NCI-H526 treated with DMSO at 0.1 percent for 48 hours (cell line): ENCODE results near the gene ERC2.
"Not testable (repeated sequence)": the region's sequence is repeated elsewhere in the genome, so short reads cannot be mapped to it uniquely, and the experiment has no call there.

Source experiments
- DNase-seq: peaks from one replicate; lab custom pipeline; 2025; lab: John Stamatoyannopoulos, UW

The ERC2 gene

GRCh38 chr3:55521738-55522421 lies 946.4 kb downstream of the ERC2 start:
- no peak for DNase-seq

- no peak for DNase-seq
These were observed 947.1 kb downstream of the ERC2 start for GRCh38 chr3:55521064-55521737.

GRCh38 chr3:55519019-55519418 lies 949.2 kb downstream of the ERC2 start:
- DNase-seq, result no peak

GRCh38 chr3:55518451-55518850 lies 949.8 kb downstream of the ERC2 start:
- no peak for DNase-seq

GRCh38 chr3:55516392-55517030 lies 951.8 kb downstream of the ERC2 start:
- no peak for DNase-seq

GRCh38 chr3:55515550-55516246 lies 952.6 kb downstream of the ERC2 start:
- no peak for DNase-seq

GRCh38 chr3:55514962-55515361 lies 953.3 kb downstream of the ERC2 start:
- DNase-seq, result no peak

GRCh38 chr3:55512571-55513343 lies 955.5 kb downstream of the ERC2 start:
- DNase-seq, result no peak

- no peak for DNase-seq
These were observed 956.2 kb downstream of the ERC2 start for GRCh38 chr3:55511895-55512570.

GRCh38 chr3:55508335-55508734 lies 959.9 kb downstream of the ERC2 start:
- DNase-seq, result no peak

- no peak for DNase-seq
These were observed 960.5 kb downstream of the ERC2 start for GRCh38 chr3:55507808-55508207.

GRCh38 chr3:55505776-55506175 lies 962.5 kb downstream of the ERC2 start:
- no peak for DNase-seq

GRCh38 chr3:55505102-55505501 lies 963.2 kb downstream of the ERC2 start:
- DNase-seq, result not testable (repeated sequence)

- no peak for DNase-seq
These were observed 966.4 kb downstream of the ERC2 start for GRCh38 chr3:55501905-55502304.

GRCh38 chr3:55500555-55501330 lies 967.5 kb downstream of the ERC2 start:
- no peak for DNase-seq

GRCh38 chr3:55498520-55498919 lies 969.7 kb downstream of the ERC2 start:
- DNase-seq, result no peak

GRCh38 chr3:55497250-55497649 lies 971.0 kb downstream of the ERC2 start:
- DNase-seq, result no peak

GRCh38 chr3:55494976-55495375 lies 973.3 kb downstream of the ERC2 start:
- DNase-seq, result no peak

- DNase-seq, result no peak
These were observed 975.3 kb downstream of the ERC2 start for GRCh38 chr3:55492976-55493375.

GRCh38 chr3:55491296-55491816 lies 976.9 kb downstream of the ERC2 start:
- no peak for DNase-seq
